A673 (cell line): ENCODE measurements around the gene MLN. TPM values are rescaled to one million over a fixed set of nuclear protein-coding genes. Genes with fewer than 3 reads are reported as not detected.

Experiments used
- BruUV-seq: library from RNA; stranded (reverse); fragments of 400-500 nt; replicated peaks from 2 replicates; lab custom pipeline; 2021; lab: Mats Ljungman, UMichigan
- CTCF ChIA-PET: fragments of 300-600 bp; sonication (Branson Sonifier 250); formaldehyde crosslinking; loops from one replicate; lab custom pipeline; 2022; ENCODE audit warnings: antibody characterized with exemption; lab: Charles Lee
- POLR2A ChIA-PET: fragments of 300-600 bp; sonication (Branson Sonifier 250); formaldehyde crosslinking; loops from one replicate; lab custom pipeline; 2022; ENCODE audit warnings: antibody characterized with exemption; ENCODE audit not compliant: low non-redundant PET; lab: Charles Lee
- DNase-seq: peaks from one replicate; pipeline ENCODE4 v3.0.0-alpha.2; 2015; ENCODE audit warnings: low spot score
- H3K27ac ChIP-seq: fragments of 200-600 bp; sonication (generic); 2 replicates; pipeline ENCODE4 v1.5.1; 2016; ENCODE audit warnings: mixed run types, low read depth, mild to moderate bottlenecking, mixed read lengths, antibody characterized with exemption, low read length; ENCODE audit not compliant: poor library complexity, severe bottlenecking
- H3K27me3 ChIP-seq: fragments of 200-600 bp; sonication (generic); replicated peaks from 2 replicates; pipeline ENCODE4 v1.6.1; 2017; ENCODE audit warnings: mixed run types, low read depth, mild to moderate bottlenecking, mixed read lengths, antibody characterized with exemption, low read length; ENCODE audit not compliant: insufficient read depth, poor library complexity
- H3K36me3 ChIP-seq: fragments of 200-600 bp; sonication (generic); 2 replicates; pipeline ENCODE4 v1.6.1; 2016; ENCODE audit warnings: mixed run types, mild to moderate bottlenecking, mixed read lengths, antibody characterized with exemption, low read length; ENCODE audit not compliant: insufficient read depth, poor library complexity, severe bottlenecking
- H3K4me1 ChIP-seq: fragments of 200-600 bp; sonication (generic); 2 replicates; pipeline ENCODE4 v1.6.1; 2017; ENCODE audit warnings: mixed run types, mild to moderate bottlenecking, mixed read lengths, antibody characterized with exemption, low read length; ENCODE audit not compliant: insufficient read depth, poor library complexity, severe bottlenecking
- H3K4me3 ChIP-seq: fragments of 200-600 bp; sonication (generic); 2 replicates; pipeline ENCODE4 v1.5.1; 2016; ENCODE audit warnings: low read depth, mixed run types, mild to moderate bottlenecking, mixed read lengths, low read length; ENCODE audit not compliant: poor library complexity, severe bottlenecking
- H3K9me3 ChIP-seq: fragments of 200-600 bp; sonication (generic); 2 replicates; pipeline ENCODE4 v1.6.1; 2016; ENCODE audit warnings: mixed run types, low read depth, mild to moderate bottlenecking, mixed read lengths, antibody characterized with exemption, low read length; ENCODE audit not compliant: poor library complexity, severe bottlenecking
- CTCF ChIP-seq: fragments of 300-800, 200-600 bp; sonication (generic); conservative IDR thresholded peaks from 2 replicates; pipeline ENCODE4 v1.5.1; 2017; ENCODE audit warnings: low read depth, mild to moderate bottlenecking, antibody characterized with exemption, low read length, moderate library complexity, mixed read lengths
- EZH2 ChIP-seq: fragments of 200-600 bp; sonication (generic); IDR thresholded peaks from 2 replicates; pipeline ENCODE4 v1.6.1; 2017; ENCODE audit warnings: borderline replicate concordance, low read depth, mild to moderate bottlenecking, mixed read lengths, antibody characterized with exemption, low read length; ENCODE audit not compliant: poor library complexity, severe bottlenecking
- intact Hi-C: fragments of 100-400 bp; cut with micrococcal nuclease; formaldehyde crosslinking; loops from one replicate; pipeline ENCODE4 v1.10.0; 2022; ENCODE audit not compliant: unreplicated experiment
- total RNA-seq: library from RNA; stranded (reverse); gene quantifications from 2 replicates; pipeline ENCODE4 v1.2.3, GENCODE V29; 2021

MLN gene
- total RNA-seq, 1 experiment from 2014 or later: not detected

- ChIA-PET POLR2A (no interaction called here), CTCF (no interaction called here)
- H3K27me3 ChIP-seq: no peaks in the 10 kb centered on the region
- no peak for DNase-seq
- H3K9me3 ChIP-seq: no peaks in the 10 kb centered on the region
- TF ChIP-seq EZH2 (no peak), CTCF (no peak)
- H3K4me1 ChIP-seq: peaks cover 23% of the 10 kb centered on the region
- H3K4me3 ChIP-seq: no peak overlapping the region
- intact Hi-C loops: no loop called here
- H3K27ac ChIP-seq: no peak overlapping the region
- BruUV-seq: no TSS peak
- H3K36me3 ChIP-seq: no peaks in the 10 kb centered on the region
Measured at GRCh38 chr6:33750244-33750991, 53.4 kb downstream of the MLN start.

GRCh38 chr6:33749401-33749800 is 54.4 kb downstream of the MLN start:
- Histone ChIP-seq H3K27me3 (no peaks in the 10 kb centered on the region), H3K4me1 (peaks cover 27% of the 10 kb centered on the region), H3K27ac (no peak overlapping the region), H3K36me3 (no peaks in the 10 kb centered on the region), H3K9me3 (no peaks in the 10 kb centered on the region), H3K4me3 (no peak overlapping the region)
- POLR2A ChIA-PET: no interaction called here
- no TSS peak for BruUV-seq
- intact Hi-C loops: loop anchor here (10.0 kb wide), 1 partner anchor 305 kb away; no protein-coding TSS in a partner anchor
- DNase-seq: no peak
- CTCF ChIA-PET: interaction anchor here (0.6 kb wide), 1 partner anchor 234 kb away, joined by 5 read pairs; no protein-coding TSS in a partner anchor
- TF ChIP-seq EZH2 (no peak), CTCF (no peak)

GRCh38 chr6:33748841-33749240 is 55.0 kb downstream of the MLN start:
- CTCF ChIA-PET: no interaction called here
- no peak overlapping the region for H3K4me3 ChIP-seq
- H3K4me1 ChIP-seq: peaks cover 30% of the 10 kb centered on the region
- no TSS peak for BruUV-seq
- POLR2A ChIA-PET: no interaction called here
- intact Hi-C loops: loop anchor here (10.0 kb wide), 1 partner anchor 306 kb away; no protein-coding TSS in a partner anchor
- TF ChIP-seq EZH2 (no peak), CTCF (no peak)
- H3K9me3 ChIP-seq: no peaks in the 10 kb centered on the region
- H3K36me3 ChIP-seq: no peaks in the 10 kb centered on the region
- H3K27me3 ChIP-seq: no peaks in the 10 kb centered on the region
- no peak for DNase-seq
- H3K27ac ChIP-seq: no peak overlapping the region
